Transverse colon (tissue), 3 donors: ENCODE measurements around the gene RDX.

ENCODE experiments used
- EP300 ChIP-seq: sonication (generic); formaldehyde crosslinking; IDR thresholded peaks from one replicate; pipeline ENCODE4 v1.6.1; 2017; ENCODE audit warnings: antibody characterized with exemption, low read depth
- POLR2A ChIP-seq: fragments of 450-650 bp; IDR thresholded peaks from one replicate; pipeline ENCODE4 v1.6.1; 2016; ENCODE audit warnings: antibody characterized with exemption, mild to moderate bottlenecking, moderate library complexity
- TF ChIP-seq, protein P1 (sequence below), 5 experiments: fragments of 200-600 bp in 3 of 5; fragments of 450-650 bp in 2 of 5; sonication (generic) in 3 of 5; IDR thresholded peaks; 1 replicate in 2 of 5; 2 replicates in 3 of 5; pipeline ENCODE4 v1.5.1; 2016 to 2017; ENCODE audit warnings: antibody characterized with exemption in 5 of 5, inconsistent platforms in 3 of 5, mild to moderate bottlenecking in 2 of 5, moderate library complexity in 1 of 5

DNA sequence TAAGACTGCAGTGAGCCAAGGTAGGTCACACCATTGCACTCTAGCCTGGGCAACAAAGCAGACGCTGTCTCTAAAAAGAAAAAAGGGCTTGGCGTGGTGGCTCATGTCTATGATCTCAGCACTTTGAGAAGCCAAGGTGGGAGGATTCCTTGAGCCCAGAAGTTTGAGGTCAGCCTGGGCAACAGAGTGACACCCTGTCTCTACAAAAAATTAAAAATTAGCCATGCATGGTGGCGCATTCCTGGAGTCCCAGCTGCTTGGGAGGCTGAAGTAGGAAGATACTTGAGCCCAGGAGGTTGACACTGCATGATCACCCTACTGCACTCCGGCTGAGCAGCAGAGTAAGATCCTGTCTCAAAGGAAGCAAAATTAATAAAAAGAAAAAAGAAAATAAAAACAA is 38.9 kb upstream of the RDX start:
- TF ChIP-seq, protein P1, sequence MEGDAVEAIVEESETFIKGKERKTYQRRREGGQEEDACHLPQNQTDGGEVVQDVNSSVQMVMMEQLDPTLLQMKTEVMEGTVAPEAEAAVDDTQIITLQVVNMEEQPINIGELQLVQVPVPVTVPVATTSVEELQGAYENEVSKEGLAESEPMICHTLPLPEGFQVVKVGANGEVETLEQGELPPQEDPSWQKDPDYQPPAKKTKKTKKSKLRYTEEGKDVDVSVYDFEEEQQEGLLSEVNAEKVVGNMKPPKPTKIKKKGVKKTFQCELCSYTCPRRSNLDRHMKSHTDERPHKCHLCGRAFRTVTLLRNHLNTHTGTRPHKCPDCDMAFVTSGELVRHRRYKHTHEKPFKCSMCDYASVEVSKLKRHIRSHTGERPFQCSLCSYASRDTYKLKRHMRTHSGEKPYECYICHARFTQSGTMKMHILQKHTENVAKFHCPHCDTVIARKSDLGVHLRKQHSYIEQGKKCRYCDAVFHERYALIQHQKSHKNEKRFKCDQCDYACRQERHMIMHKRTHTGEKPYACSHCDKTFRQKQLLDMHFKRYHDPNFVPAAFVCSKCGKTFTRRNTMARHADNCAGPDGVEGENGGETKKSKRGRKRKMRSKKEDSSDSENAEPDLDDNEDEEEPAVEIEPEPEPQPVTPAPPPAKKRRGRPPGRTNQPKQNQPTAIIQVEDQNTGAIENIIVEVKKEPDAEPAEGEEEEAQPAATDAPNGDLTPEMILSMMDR (IDR thresholded peaks at IDR 0.05), result no peak
- TF ChIP-seq EP300, result no peak
- no peak for TF ChIP-seq POLR2A
